Keratinocyte (primary cell): ENCODE results near the gene CASP6. TPM values are rescaled to one million over a fixed set of nuclear protein-coding genes. Genes with fewer than 3 reads are reported as not detected.

Experiments used
- DNase-seq: peaks from one replicate; pipeline ENCODE4 v3.0.0-alpha.2; 2011; ENCODE audit warnings: low read depth, missing footprints, low spot score
- FAIRE-seq: peaks from 2 replicates; lab custom pipeline; 2011; peaks lifted over from hg19 to GRCh38; lab: Jason Lieb, UNC
- H2AFZ ChIP-seq: 2 replicates; pipeline ENCODE4 v1.6.0; 2012; ENCODE audit warnings: low read length, control low read depth, inconsistent platforms; ENCODE audit not compliant: control insufficient read depth
- H3K27ac ChIP-seq: 2 replicates; pipeline ENCODE4 v1.5.1; 2011; ENCODE audit warnings: low read length; ENCODE audit not compliant: control insufficient read depth, insufficient read depth
- H3K27me3 ChIP-seq: 3 replicates; pipeline ENCODE4 v1.6.0; 2011; ENCODE audit warnings: low read length; ENCODE audit not compliant: control insufficient read depth, insufficient read depth; ENCODE audit errors: extremely low read depth
- H3K36me3 ChIP-seq, 2 experiments: 2 replicates in 1 of 2; 3 replicates in 1 of 2; pipeline ENCODE4 v1.5.1; 2011; ENCODE audit warnings: low read length in 2 of 2, mild to moderate bottlenecking in 1 of 2; ENCODE audit not compliant: control insufficient read depth in 2 of 2, insufficient read depth in 2 of 2; ENCODE audit errors: extremely low read depth in 1 of 2
- H3K4me1 ChIP-seq: 3 replicates; pipeline ENCODE4 v1.5.1; 2011; ENCODE audit warnings: low read length; ENCODE audit not compliant: control insufficient read depth, insufficient read depth; ENCODE audit errors: extremely low read depth
- H3K4me2 ChIP-seq: 3 replicates; pipeline ENCODE4 v1.6.0; 2011; ENCODE audit warnings: low read depth, low read length; ENCODE audit not compliant: control insufficient read depth, insufficient read depth; ENCODE audit errors: extremely low read depth
- H3K4me3 ChIP-seq, 3 experiments: fragments of 200-600 bp in 1 of 3; sonication (generic) in 1 of 3; 2 replicates in 2 of 3; 3 replicates in 1 of 3; pipeline ENCODE4 v1.5.1; 2011 to 2016; ENCODE audit warnings: low read length in 3 of 3, mild to moderate bottlenecking in 3 of 3, control low read depth in 2 of 3, inconsistent platforms in 1 of 3, low read depth in 1 of 3, mixed read lengths in 1 of 3, mixed run types in 1 of 3, moderate library complexity in 1 of 3; ENCODE audit not compliant: control insufficient read depth in 2 of 3, insufficient read depth in 2 of 3; ENCODE audit errors: extremely low read depth in 1 of 3
- H3K79me2 ChIP-seq: 2 replicates; pipeline ENCODE4 v1.6.0; 2012; ENCODE audit warnings: low read length; ENCODE audit not compliant: control insufficient read depth, insufficient read depth
- H3K9ac ChIP-seq: 3 replicates; pipeline ENCODE4 v1.6.0; 2011; ENCODE audit warnings: low read length; ENCODE audit not compliant: control insufficient read depth, insufficient read depth; ENCODE audit errors: extremely low read depth
- H3K9me1 ChIP-seq: 3 replicates; pipeline ENCODE4 v1.6.0; 2011; ENCODE audit warnings: low read length; ENCODE audit not compliant: control insufficient read depth, insufficient read depth; ENCODE audit errors: extremely low read depth
- H3K9me3 ChIP-seq: 2 replicates; pipeline ENCODE4 v1.5.1; 2012; ENCODE audit warnings: low read depth, low read length; ENCODE audit not compliant: control insufficient read depth
- H4K20me1 ChIP-seq: 3 replicates; pipeline ENCODE4 v1.6.0; 2011; ENCODE audit warnings: low read length; ENCODE audit not compliant: control insufficient read depth, insufficient read depth; ENCODE audit errors: extremely low read depth
- CTCF ChIP-seq, 3 experiments: IDR thresholded peaks in 1 of 3; conservative IDR thresholded peaks in 1 of 3; optimal IDR thresholded peaks in 1 of 3; 2 replicates in 2 of 3; 3 replicates in 1 of 3; pipeline versions ENCODE3 to v1.5.1; 2011; ENCODE audit warnings: low read length in 3 of 3, mild to moderate bottlenecking in 3 of 3, moderate library complexity in 2 of 3, control low read depth in 1 of 3, inconsistent platforms in 1 of 3; ENCODE audit not compliant: insufficient read depth in 2 of 3; ENCODE audit errors: extremely low read depth in 1 of 3
- EZH2 ChIP-seq: IDR thresholded peaks from one replicate; pipeline ENCODE4 v1.6.1; 2012; ENCODE audit warnings: inconsistent platforms, mild to moderate bottlenecking, low read length, moderate library complexity
- dilution Hi-C: fragments of 300-500 bp; cut with MboI; formaldehyde crosslinking; loops from one replicate; pipeline ENCODE4 v1.7.0; 2020; ENCODE audit warnings: low sequenced_read_pairs; ENCODE audit not compliant: extremely low pct_ligation_motif_present
- polyA plus RNA-seq, 5 experiments: library from polyadenylated mRNA; depleted of rRNA in 3 of 5; stranded (reverse) in 3 of 5; stranded (forward) in 1 of 5; unstranded in 1 of 5; fragments of >200 nt; gene quantifications; 1 replicate in 1 of 5; 2 replicates in 3 of 5; 3 replicates in 1 of 5; pipeline versions ENCODE4 v1.2.1 to v1.2.3, GENCODE V29; 2011 to 2012; ENCODE audit warnings: missing spikeins in 2 of 5, low read depth in 1 of 5, low replicate concordance in 1 of 5

Gene CASP6
- polyA plus RNA-seq, 1 donor (not counting 4 experiments of a cell fraction or from before 2014, with no cell fraction given): 52.0 TPM

- H3K9me1 ChIP-seq: no peaks in the 10 kb centered on the region
- H4K20me1 ChIP-seq: no peaks in the 10 kb centered on the region
- H3K36me3 ChIP-seq: no peaks in the 10 kb centered on the region
- no peaks in the 10 kb centered on the region for H3K27me3 ChIP-seq
- no peak overlapping the region for H3K9ac ChIP-seq
- H3K4me1 ChIP-seq: peaks cover under 1% of the 10 kb centered on the region
- H3K79me2 ChIP-seq: no peaks in the 10 kb centered on the region
- DNase-seq: no peak
- dilution Hi-C loops: no loop called here
- no peak overlapping the region for H3K4me2 ChIP-seq
- H2AFZ ChIP-seq: no peak overlapping the region
- H3K9me3 ChIP-seq: no peaks in the 10 kb centered on the region
- no peak overlapping the region for H3K27ac ChIP-seq
- FAIRE-seq: peak; percentile 5
- TF ChIP-seq CTCF (optimal IDR thresholded peaks at IDR 0.05 in 1 of 3, IDR thresholded peaks at IDR 0.05 in 1 of 3, conservative IDR thresholded peaks at IDR 0.05 in 1 of 3; ENCODE audit: extremely low read depth in 1 of 3, insufficient read depth in 2 of 3, low read length in 3 of 3) (no peak), EZH2 (no peak)
- no peak overlapping the region for H3K4me3 ChIP-seq
Observed at GRCh38 chr4:109735566-109736365, 32.5 kb upstream of the CASP6 start.

GRCh38 chr4:109733728-109734127 lies 30.5 kb upstream of the CASP6 start:
- FAIRE-seq: no peak
- H3K9me1 ChIP-seq: no peaks in the 10 kb centered on the region

More at GRCh38 chr4:109733728-109734127, 30.5 kb upstream of the CASP6 start:
- Histone ChIP-seq H3K4me1 (peaks cover 4% of the 10 kb centered on the region), H3K9ac (no peak overlapping the region), H3K27me3 (no peaks in the 10 kb centered on the region), H3K9me3 (no peaks in the 10 kb centered on the region), H3K4me2 (no peak overlapping the region), H3K79me2 (peaks cover 8% of the 10 kb centered on the region), H4K20me1 (no peaks in the 10 kb centered on the region), H3K27ac (no peak overlapping the region), H3K4me3 (no peak overlapping the region), H3K36me3 (no peaks in the 10 kb centered on the region), H2AFZ (no peak overlapping the region)
- dilution Hi-C loops: no loop called here
- DNase-seq: no peak
- TF ChIP-seq EZH2 (no peak), CTCF (optimal IDR thresholded peaks at IDR 0.05 in 1 of 3, IDR thresholded peaks at IDR 0.05 in 1 of 3, conservative IDR thresholded peaks at IDR 0.05 in 1 of 3; ENCODE audit: extremely low read depth in 1 of 3, insufficient read depth in 2 of 3, low read length in 3 of 3) (no peak)
